ENCODE data around the gene OSCP1. TPM values are rescaled to one million over a fixed set of nuclear protein-coding genes. Genes with fewer than 3 reads are reported as not detected.
"Not testable (repeated sequence)": the region's sequence is repeated elsewhere in the genome, so short reads cannot be mapped to it uniquely, and the experiment has no call there.

The OSCP1 gene
- total RNA-seq, 1 experiment from 2014 or later, result 5.5 TPM

DNA sequence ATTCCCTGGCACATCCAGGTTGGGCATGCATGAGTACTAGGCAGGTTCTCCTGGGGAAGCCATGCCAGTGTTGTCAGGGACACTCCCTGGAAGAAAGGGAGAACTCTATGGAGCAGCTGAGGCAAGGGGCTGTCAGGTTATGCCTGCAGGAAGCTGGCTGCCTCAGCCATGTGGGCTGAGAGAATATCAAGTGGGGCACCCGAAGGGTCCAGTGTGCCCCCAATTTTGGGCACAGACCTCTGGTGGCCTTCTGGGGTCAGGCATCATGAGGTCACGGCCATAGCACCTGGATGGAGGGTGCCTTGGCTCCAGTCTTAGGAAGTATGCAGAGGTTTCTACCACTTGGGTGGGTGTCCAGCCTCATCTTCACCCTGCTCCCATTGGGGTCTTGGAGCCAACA is 29.9 kb upstream of the OSCP1 start:
- no peak overlapping the region for H3K4me3 ChIP-seq (ENCODE audit: low read depth in 2 of 2, low read length in 2 of 2)
- ATAC-seq (no peak), DNase-seq (ENCODE audit: low read depth, low spot score) (no peak)
- CTCF ChIA-PET, result no interaction called here
- intact Hi-C loops (cut with micrococcal nuclease; ENCODE audit: unreplicated experiment) (no loop called here), in situ Hi-C loops (cut with HindIII; ENCODE audit: low pct_unique_long_range_greater_than_20kb, low sequenced_read_pairs) (no loop called here)
- no TSS peak for BruUV-seq (replicated peaks)
- no peak overlapping the region for H3K27ac ChIP-seq (ENCODE audit: low read length)
- no peaks in the 10 kb centered on the region for H3K9me3 ChIP-seq (ENCODE audit: control insufficient read depth, insufficient read depth, low read depth, low read length)
- POLR2A ChIA-PET, result no interaction called here
- no peaks in the 10 kb centered on the region for H3K4me1 ChIP-seq (ENCODE audit: control insufficient read depth, insufficient read depth, low read length)
- H3K36me3 ChIP-seq (ENCODE audit: control insufficient read depth, insufficient read depth, low read length), result no peaks in the 10 kb centered on the region
- H3K27me3 ChIP-seq (ENCODE audit: control insufficient read depth, insufficient read depth, low read length), result no peaks in the 10 kb centered on the region
- TF ChIP-seq POLR2AphosphoS5 (IDR thresholded peaks at IDR 0.05; ENCODE audit: low read depth, low read length) (no peak), TCF7L2 (IDR thresholded peaks at IDR 0.05; ENCODE audit: low read depth, low read length) (no peak), SIN3A (IDR thresholded peaks at IDR 0.05; ENCODE audit: borderline replicate concordance, insufficient read depth, low read depth, low read length) (no peak)

DNA sequence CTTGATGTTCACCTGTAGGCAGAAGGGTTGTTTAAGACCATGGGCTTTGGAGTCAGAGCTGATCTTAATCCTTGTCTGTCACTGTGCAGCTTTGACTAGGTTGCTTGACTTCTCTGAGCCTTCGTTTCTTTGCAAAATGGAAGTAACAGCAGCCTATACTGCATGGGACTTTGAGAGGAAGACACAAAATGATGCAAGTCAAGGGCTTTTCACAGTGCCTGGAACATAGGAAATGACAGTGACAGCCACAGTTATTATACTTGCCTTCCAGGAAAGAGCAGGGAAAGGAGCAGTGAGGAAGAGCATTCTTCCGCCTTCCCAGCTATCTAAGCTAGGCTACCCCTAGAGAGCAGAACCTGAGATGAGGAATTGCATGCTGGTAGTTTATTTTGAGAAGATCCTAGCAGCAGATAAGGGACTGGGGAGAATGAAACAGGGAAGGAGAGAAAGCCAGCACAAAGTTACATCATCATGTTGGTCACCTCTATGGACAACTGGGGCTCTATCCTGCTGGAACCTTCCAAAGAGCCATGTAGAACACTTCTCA is 29.3 kb upstream of the OSCP1 start:
- Histone ChIP-seq H3K4me3 (ENCODE audit: low read depth in 2 of 2, low read length in 2 of 2) (no peak overlapping the region), H3K27me3 (ENCODE audit: control insufficient read depth, insufficient read depth, low read length) (no peaks in the 10 kb centered on the region), H3K27ac (ENCODE audit: low read length) (no peak overlapping the region), H3K9me3 (ENCODE audit: control insufficient read depth, insufficient read depth, low read depth, low read length) (no peaks in the 10 kb centered on the region), H3K4me1 (ENCODE audit: control insufficient read depth, insufficient read depth, low read length) (no peaks in the 10 kb centered on the region), H3K36me3 (ENCODE audit: control insufficient read depth, insufficient read depth, low read length) (no peaks in the 10 kb centered on the region)
- TF ChIP-seq SIN3A (IDR thresholded peaks at IDR 0.05; ENCODE audit: borderline replicate concordance, insufficient read depth, low read depth, low read length) (no peak), TCF7L2 (IDR thresholded peaks at IDR 0.05; ENCODE audit: low read depth, low read length) (no peak), POLR2AphosphoS5 (IDR thresholded peaks at IDR 0.05; ENCODE audit: low read depth, low read length) (no peak)
- TF ChIP-seq, protein P1, sequence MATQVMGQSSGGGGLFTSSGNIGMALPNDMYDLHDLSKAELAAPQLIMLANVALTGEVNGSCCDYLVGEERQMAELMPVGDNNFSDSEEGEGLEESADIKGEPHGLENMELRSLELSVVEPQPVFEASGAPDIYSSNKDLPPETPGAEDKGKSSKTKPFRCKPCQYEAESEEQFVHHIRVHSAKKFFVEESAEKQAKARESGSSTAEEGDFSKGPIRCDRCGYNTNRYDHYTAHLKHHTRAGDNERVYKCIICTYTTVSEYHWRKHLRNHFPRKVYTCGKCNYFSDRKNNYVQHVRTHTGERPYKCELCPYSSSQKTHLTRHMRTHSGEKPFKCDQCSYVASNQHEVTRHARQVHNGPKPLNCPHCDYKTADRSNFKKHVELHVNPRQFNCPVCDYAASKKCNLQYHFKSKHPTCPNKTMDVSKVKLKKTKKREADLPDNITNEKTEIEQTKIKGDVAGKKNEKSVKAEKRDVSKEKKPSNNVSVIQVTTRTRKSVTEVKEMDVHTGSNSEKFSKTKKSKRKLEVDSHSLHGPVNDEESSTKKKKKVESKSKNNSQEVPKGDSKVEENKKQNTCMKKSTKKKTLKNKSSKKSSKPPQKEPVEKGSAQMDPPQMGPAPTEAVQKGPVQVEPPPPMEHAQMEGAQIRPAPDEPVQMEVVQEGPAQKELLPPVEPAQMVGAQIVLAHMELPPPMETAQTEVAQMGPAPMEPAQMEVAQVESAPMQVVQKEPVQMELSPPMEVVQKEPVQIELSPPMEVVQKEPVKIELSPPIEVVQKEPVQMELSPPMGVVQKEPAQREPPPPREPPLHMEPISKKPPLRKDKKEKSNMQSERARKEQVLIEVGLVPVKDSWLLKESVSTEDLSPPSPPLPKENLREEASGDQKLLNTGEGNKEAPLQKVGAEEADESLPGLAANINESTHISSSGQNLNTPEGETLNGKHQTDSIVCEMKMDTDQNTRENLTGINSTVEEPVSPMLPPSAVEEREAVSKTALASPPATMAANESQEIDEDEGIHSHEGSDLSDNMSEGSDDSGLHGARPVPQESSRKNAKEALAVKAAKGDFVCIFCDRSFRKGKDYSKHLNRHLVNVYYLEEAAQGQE (IDR thresholded peaks at IDR 0.05; ENCODE audit: insufficient read depth in 1 of 2, low read depth in 2 of 2, low read length in 1 of 2), result no peak
- TF ChIP-seq, protein P2, sequence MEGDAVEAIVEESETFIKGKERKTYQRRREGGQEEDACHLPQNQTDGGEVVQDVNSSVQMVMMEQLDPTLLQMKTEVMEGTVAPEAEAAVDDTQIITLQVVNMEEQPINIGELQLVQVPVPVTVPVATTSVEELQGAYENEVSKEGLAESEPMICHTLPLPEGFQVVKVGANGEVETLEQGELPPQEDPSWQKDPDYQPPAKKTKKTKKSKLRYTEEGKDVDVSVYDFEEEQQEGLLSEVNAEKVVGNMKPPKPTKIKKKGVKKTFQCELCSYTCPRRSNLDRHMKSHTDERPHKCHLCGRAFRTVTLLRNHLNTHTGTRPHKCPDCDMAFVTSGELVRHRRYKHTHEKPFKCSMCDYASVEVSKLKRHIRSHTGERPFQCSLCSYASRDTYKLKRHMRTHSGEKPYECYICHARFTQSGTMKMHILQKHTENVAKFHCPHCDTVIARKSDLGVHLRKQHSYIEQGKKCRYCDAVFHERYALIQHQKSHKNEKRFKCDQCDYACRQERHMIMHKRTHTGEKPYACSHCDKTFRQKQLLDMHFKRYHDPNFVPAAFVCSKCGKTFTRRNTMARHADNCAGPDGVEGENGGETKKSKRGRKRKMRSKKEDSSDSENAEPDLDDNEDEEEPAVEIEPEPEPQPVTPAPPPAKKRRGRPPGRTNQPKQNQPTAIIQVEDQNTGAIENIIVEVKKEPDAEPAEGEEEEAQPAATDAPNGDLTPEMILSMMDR (IDR thresholded peaks at IDR 0.05), result no peak
- DNase-seq (ENCODE audit: low read depth, low spot score) (no peak), ATAC-seq (no peak)
- intact Hi-C loops (cut with micrococcal nuclease; ENCODE audit: unreplicated experiment) (no loop called here), in situ Hi-C loops (cut with HindIII; ENCODE audit: low pct_unique_long_range_greater_than_20kb, low sequenced_read_pairs) (no loop called here)
- CTCF ChIA-PET, result interaction anchor here (0.6 kb wide), 1 partner anchor 96 kb away, joined by 3 read pairs; no protein-coding TSS in a partner anchor
- BruUV-seq (replicated peaks), result no TSS peak
- POLR2A ChIA-PET, result no interaction called here

DNA sequence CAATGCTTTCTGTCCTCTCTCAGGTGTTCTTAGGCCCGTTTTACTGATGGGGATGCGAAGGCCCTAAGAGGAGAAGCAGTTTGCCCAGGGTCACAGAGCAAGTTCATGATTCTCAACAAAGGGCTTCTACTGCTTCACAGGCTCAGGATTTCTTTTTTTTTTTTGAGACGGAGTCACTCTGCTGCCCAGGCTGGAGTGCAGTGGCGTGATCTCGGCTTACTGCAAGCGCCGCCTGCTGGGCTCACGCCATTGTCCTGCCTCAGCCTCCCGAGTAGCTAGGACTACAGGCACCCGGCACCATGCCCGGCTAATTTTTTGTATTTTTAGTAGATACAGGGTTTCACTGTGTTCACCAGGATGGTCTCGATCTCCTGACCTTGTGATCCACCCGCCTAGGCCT is 27.4 kb upstream of the OSCP1 start:
- in situ Hi-C loops (cut with HindIII; ENCODE audit: low pct_unique_long_range_greater_than_20kb, low sequenced_read_pairs); H3K9me3 ChIP-seq (ENCODE audit: control insufficient read depth, insufficient read depth, low read depth, low read length); H3K27ac ChIP-seq (ENCODE audit: low read length); H3K4me1 ChIP-seq (ENCODE audit: control insufficient read depth, insufficient read depth, low read length); DNase-seq (ENCODE audit: low read depth, low spot score); BruUV-seq (replicated peaks); intact Hi-C loops (cut with micrococcal nuclease; ENCODE audit: unreplicated experiment); POLR2A ChIA-PET; H3K27me3 ChIP-seq (ENCODE audit: control insufficient read depth, insufficient read depth, low read length); CTCF ChIA-PET; ATAC-seq; H3K36me3 ChIP-seq (ENCODE audit: control insufficient read depth, insufficient read depth, low read length); H3K4me3 ChIP-seq (ENCODE audit: low read depth in 2 of 2, low read length in 2 of 2): not testable (repeated sequence)
